HL-60 (cell line): ENCODE data around the gene MELTF.

Experiments used
- DNase-seq, 2 experiments: peaks; one replicate each; pipeline ENCODE4 v3.0.0-alpha.2; 2010 to 2020; ENCODE audit warnings: low read depth in 1 of 2, low spot score in 1 of 2
- H3K27ac ChIP-seq: fragments of 250-450 bp; sonication (Bioruptor Pico); replicated peaks from 2 replicates; pipeline ENCODE4 v1.5.1; 2020; ENCODE audit warnings: mild to moderate bottlenecking, moderate library complexity
- H3K27me3 ChIP-seq: fragments of 250-450 bp; sonication (Bioruptor Pico); 2 replicates; pipeline ENCODE4 v1.5.1; 2021; ENCODE audit warnings: mild to moderate bottlenecking, moderate library complexity; ENCODE audit not compliant: insufficient read depth, poor library complexity, severe bottlenecking
- H3K4me3 ChIP-seq: replicated peaks from 2 replicates; pipeline ENCODE4 v1.5.1; 2011; ENCODE audit warnings: mild to moderate bottlenecking, control low read depth, low read length; ENCODE audit not compliant: insufficient read depth
- GABPA ChIP-seq: IDR thresholded peaks from 2 replicates; pipeline ENCODE4 v1.6.1; 2012; ENCODE audit warnings: low read depth
- POLR2AphosphoS5 ChIP-seq: IDR thresholded peaks from 2 replicates; pipeline ENCODE4 v1.6.1; 2012; ENCODE audit warnings: low read depth
- SPI1 ChIP-seq: IDR thresholded peaks from 2 replicates; pipeline ENCODE4 v1.6.1; 2012; ENCODE audit warnings: low read depth, mild to moderate bottlenecking, borderline replicate concordance
- TF ChIP-seq, protein P1 (sequence below): IDR thresholded peaks from one replicate; pipeline ENCODE4 v1.5.1; 2011; ENCODE audit warnings: low read length, control low read depth, inconsistent platforms; ENCODE audit not compliant: insufficient read depth
- TF ChIP-seq, protein P2 (sequence below): IDR thresholded peaks from 2 replicates; pipeline ENCODE4 v1.6.1; 2012; ENCODE audit warnings: low read depth; ENCODE audit not compliant: insufficient replicate concordance

MELTF gene

DNA sequence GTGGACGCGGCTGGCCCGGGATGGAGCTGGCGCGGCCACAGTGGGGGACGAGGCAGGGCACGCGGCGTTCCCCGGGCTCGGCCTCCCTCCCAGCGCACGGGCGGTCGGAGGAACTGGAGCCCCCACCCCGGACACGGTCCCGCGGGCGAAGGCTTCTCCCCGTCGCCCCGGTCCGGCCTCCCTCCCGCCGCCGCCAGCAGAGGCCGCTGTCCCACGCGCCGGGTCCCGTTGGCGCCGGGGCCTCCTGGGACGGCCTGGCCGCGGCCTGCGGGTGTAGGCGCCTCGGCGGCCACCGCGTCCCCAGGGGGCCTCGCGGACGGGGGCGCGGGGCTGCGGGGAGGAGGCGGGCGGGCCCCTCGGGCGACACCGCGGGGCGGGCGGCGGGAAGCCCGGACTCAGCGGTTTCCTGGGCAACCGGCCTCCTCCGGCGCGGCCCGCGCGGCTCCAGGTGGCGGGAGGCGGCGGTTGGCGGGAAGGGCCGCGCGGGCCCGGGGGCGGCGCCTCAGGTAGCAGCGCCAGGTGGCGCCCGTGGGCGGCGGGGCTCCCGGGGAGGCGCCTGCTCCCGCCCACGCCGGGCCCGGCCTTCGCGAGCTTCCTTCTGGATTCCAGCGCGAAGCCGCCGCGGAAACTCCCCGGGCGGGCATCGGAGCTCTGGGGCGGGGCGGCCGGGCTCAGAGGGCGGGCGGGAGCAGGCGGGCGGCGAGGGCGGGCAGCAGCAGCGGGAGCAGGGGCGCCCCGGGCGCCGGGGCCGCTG is 26.7 kb downstream of the MELTF start:
- Histone ChIP-seq H3K4me3 (peak overlapping the region; percentile 50), H3K27me3 (no peaks in the 10 kb centered on the region), H3K27ac (peak overlapping the region; percentile 45)
- TF ChIP-seq, protein P1, sequence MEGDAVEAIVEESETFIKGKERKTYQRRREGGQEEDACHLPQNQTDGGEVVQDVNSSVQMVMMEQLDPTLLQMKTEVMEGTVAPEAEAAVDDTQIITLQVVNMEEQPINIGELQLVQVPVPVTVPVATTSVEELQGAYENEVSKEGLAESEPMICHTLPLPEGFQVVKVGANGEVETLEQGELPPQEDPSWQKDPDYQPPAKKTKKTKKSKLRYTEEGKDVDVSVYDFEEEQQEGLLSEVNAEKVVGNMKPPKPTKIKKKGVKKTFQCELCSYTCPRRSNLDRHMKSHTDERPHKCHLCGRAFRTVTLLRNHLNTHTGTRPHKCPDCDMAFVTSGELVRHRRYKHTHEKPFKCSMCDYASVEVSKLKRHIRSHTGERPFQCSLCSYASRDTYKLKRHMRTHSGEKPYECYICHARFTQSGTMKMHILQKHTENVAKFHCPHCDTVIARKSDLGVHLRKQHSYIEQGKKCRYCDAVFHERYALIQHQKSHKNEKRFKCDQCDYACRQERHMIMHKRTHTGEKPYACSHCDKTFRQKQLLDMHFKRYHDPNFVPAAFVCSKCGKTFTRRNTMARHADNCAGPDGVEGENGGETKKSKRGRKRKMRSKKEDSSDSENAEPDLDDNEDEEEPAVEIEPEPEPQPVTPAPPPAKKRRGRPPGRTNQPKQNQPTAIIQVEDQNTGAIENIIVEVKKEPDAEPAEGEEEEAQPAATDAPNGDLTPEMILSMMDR = peak; percentile 12
- TF ChIP-seq POLR2AphosphoS5 (0 out of 2 replicates have a peak, but pooled peaks have one; percentile 27), GABPA (no peak), SPI1 (no peak)
- TF ChIP-seq, protein P2, sequence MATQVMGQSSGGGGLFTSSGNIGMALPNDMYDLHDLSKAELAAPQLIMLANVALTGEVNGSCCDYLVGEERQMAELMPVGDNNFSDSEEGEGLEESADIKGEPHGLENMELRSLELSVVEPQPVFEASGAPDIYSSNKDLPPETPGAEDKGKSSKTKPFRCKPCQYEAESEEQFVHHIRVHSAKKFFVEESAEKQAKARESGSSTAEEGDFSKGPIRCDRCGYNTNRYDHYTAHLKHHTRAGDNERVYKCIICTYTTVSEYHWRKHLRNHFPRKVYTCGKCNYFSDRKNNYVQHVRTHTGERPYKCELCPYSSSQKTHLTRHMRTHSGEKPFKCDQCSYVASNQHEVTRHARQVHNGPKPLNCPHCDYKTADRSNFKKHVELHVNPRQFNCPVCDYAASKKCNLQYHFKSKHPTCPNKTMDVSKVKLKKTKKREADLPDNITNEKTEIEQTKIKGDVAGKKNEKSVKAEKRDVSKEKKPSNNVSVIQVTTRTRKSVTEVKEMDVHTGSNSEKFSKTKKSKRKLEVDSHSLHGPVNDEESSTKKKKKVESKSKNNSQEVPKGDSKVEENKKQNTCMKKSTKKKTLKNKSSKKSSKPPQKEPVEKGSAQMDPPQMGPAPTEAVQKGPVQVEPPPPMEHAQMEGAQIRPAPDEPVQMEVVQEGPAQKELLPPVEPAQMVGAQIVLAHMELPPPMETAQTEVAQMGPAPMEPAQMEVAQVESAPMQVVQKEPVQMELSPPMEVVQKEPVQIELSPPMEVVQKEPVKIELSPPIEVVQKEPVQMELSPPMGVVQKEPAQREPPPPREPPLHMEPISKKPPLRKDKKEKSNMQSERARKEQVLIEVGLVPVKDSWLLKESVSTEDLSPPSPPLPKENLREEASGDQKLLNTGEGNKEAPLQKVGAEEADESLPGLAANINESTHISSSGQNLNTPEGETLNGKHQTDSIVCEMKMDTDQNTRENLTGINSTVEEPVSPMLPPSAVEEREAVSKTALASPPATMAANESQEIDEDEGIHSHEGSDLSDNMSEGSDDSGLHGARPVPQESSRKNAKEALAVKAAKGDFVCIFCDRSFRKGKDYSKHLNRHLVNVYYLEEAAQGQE = no peak
- peak; percentile 64 to 65 for DNase-seq

DNA sequence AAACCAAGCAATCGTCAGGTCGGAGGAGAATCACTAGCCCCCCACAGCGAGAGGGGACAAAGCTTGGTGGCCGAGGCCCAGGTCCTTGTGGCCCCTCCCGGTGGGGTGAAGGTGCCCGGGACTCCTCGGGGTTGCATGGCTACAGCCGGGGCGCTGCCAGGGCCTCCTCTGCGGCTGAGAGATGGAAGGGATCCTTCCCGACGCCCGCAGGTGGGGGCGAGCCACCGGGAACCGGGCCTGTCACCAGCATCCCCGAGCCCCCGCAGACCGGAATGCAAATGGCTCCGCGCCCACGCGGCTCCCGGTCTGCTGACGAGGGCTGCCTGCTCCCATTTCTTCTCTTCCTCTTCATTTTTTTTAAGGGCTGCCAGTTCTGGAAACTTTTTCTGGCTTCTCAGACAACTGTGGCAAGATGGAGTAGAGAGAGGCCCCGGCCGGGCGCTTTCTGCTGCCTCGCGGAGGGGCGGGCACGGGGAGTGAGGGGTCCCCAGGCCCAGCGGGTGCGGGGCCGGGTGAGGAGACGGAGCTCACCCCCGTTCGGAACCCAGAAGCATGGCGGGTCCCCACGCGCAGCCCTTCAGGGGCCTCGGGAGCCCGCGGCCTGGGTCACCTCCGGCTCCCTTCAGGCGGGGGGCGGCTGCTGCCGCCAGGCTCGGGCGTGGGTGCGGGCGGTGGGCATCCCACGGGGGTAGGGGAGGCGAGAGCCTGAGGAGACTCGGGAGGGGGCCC is 27.5 kb downstream of the MELTF start:
- Histone ChIP-seq H3K27ac (peak overlapping the region; percentile 45), H3K27me3 (no peaks in the 10 kb centered on the region), H3K4me3 (peak overlapping the region; percentile 50)
- DNase-seq = no peak
- no peak for TF ChIP-seq GABPA
- TF ChIP-seq, protein P1 = no peak
- no peak for TF ChIP-seq SPI1
- no peak for TF ChIP-seq POLR2AphosphoS5
- TF ChIP-seq, protein P2 = no peak

DNA sequence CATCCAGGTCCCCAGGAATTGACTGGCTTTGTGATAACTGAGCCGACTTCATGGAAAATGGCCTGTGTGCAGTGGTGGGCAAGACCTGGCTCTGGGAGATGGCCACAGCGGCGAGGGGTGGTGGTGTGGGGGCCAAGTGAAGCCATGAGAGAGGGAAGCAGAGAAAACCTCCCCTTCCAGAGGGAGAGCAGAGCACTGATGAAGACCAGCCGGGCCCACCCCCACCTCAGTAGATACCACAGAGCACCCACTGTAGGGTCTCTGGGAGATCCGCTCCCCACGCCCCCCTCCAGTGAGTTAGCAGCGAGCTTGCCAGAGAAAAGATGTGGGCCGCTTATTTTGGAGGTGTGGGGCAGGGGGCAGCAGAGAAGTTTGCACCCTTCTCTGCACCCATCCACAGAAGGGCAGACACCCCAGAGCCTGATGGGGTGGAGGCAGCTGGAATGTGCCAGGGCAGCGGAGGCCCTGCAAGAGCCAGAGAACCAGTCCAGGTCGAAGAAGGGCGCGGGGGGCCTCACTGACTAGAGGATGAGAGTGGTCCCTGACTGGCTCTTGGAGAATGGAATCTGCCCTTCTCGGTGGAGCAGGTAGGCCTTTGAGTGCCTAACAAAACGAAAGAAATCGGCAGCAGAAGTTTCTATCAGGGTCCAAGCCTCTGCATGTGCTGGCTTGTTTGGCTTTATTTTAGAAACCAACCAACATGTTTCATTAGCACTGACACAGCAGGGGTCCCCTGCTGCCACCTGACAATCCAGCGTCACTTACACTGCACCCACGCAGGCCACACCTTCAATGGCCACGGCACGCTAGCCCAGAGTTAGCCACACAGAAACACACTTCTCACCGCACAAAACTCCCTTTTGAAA is 28.3 kb downstream of the MELTF start:
- Histone ChIP-seq H3K27me3 (no peaks in the 10 kb centered on the region), H3K4me3 (no peak overlapping the region), H3K27ac (peak overlapping the region; percentile 45; the same call in 1 of the 2 replicates)
- TF ChIP-seq POLR2AphosphoS5 (no peak), GABPA (no peak), SPI1 (no peak)
- TF ChIP-seq, protein P2 = no peak
- TF ChIP-seq, protein P1 = no peak
- no peak for DNase-seq
